Gastroesophageal sphincter (tissue), 3 donors: ENCODE data around the gene DGKI.

Experiments used
- CTCF ChIP-seq, 4 experiments: fragments of 200-600 bp in 2 of 4; fragments of 450-650 bp in 2 of 4; sonication (generic) in 1 of 4; IDR thresholded peaks; one replicate each; pipeline ENCODE4 v1.5.1; 2017 to 2019; ENCODE audit warnings: antibody characterized with exemption in 4 of 4, mild to moderate bottlenecking in 2 of 4, moderate library complexity in 2 of 4
- POLR2A ChIP-seq, 2 donors: fragments of 450-650 bp; IDR thresholded peaks; one replicate each; pipeline ENCODE4 v1.6.1; 2017; ENCODE audit warnings: antibody characterized with exemption in 2 of 2, mild to moderate bottlenecking in 2 of 2, moderate library complexity in 1 of 2
- POLR2AphosphoS5 ChIP-seq: sonication (generic); formaldehyde crosslinking; IDR thresholded peaks from one replicate; pipeline ENCODE4 v1.6.1; 2017; ENCODE audit warnings: antibody characterized with exemption

GRCh38 chr7:137715121-137715520, 131.7 kb downstream of the DGKI start:
- TF ChIP-seq CTCF (IDR thresholded peaks at IDR 0.05) (no peak), POLR2AphosphoS5 (no peak), POLR2A (IDR thresholded peaks at IDR 0.05) (no peak)
